ENCODE measurements around the gene GFM1.

The GFM1 gene

GRCh38 chr3:158644345-158644908 is at the start of gene GFM1:
Gene GFM1, plus strand, starts transcription at chr3:158644527. Its CDS starts 108 bp downstream, at chr3:158644635.
- peak; percentile 90 for DNase-seq

DNA sequence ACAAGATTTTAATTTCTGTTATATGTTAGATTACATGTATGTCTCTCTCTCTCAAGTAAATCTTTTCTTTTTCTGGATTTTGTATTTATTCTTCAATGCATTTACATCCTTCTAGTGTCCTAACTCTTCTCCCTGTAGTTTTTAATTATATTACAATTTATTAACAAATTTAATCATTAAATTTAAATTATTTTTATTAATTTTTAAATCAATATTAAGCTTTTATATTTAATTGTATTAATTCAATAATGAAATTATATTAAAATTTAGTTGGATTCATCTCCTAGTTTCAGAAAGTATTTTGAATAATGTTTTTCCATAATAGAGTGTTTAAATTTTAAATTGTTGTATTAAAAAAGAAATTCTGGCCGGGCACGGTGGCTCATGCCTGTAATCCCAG is 43.5 kb upstream of the GFM1 start:
- DNase-seq: no peak

- DNase-seq: no peak
Observed at GRCh38 chr3:158602227-158602626, 42.1 kb upstream of the GFM1 start.

GRCh38 chr3:158617982-158618875 is 26.1 kb upstream of the GFM1 start:
- DNase-seq: no peak

GRCh38 chr3:158625881-158626280 is 18.4 kb upstream of the GFM1 start:
- DNase-seq: no peak

DNA sequence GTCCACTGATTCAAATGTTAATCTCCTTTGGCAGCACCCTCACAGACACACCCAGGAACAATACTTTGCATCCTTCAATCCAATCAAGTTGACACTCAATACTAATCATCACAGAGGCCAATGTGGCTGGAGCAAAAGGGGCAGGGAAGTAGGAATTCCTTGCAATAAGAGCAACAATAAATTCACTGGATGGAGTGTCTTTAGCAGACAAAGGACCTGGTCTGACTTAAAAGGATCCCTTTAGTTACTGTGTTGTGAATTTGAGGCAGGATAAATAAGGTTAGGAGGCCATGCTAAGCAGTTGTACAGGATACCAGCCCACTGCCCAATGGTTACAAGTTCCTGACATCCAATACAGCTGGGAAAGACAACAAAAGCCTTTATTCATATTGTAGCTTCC is 12.3 kb upstream of the GFM1 start:
- no peak for DNase-seq

GRCh38 chr3:158640646-158641045 is 3.7 kb upstream of the GFM1 start:
- DNase-seq: no peak

DNA sequence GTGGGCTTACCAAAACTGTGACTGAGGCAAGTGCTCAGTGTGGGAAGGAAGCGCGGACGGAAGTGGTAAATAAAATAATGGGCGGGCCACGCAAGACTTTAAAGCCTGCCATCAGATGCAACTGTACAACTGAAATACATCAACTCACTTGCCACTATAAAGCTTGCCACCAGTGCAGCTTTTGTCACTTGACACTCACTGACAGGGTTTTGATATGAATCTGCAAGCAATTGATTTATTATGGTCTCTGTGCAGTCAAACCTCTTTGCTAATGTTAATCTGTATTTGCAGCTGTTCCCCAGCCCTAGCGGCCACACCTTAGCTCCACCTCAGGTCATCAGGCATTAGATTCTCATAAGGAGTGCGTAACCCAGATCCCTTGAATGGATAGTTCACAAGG is 2.3 kb upstream of the GFM1 start:
- DNase-seq: no peak

DNA sequence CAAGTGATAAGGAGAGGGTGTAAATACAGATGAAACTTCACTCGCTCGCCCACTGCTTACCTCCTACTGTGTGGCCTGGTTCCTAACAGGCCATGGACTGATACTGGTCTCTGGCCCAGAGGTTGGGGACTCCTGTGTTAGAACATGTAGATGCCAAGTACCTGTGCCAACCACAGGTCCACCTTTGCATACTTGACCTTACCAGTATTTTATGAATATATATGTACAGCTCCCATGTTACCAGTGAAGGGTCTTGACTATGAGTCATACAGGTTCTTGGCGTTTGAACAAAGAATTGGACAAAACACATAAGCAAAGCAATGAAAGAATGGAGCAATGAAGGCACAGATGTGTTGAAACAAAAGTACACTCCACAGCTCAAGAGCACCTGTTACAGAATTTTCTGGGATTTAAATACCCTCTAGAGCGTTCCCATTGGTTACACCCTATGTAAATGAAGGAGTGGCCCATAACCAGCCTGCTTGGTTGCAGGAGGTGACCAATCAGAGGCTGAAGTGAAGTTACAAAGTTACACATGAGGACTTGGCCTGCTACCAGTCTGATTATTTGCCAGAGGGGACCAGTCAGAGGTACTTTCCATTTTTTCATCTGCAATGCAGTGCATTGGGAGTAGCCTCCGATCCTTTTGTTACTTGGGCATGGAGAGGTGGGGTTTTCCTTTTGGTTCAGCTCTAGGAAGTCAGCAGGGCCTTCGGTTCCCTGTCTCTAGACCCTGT is 1.7 kb upstream of the GFM1 start:
- DNase-seq: no peak

GRCh38 chr3:158649791-158650190 is 5.5 kb downstream of the GFM1 start:
- no peak for DNase-seq

- DNase-seq: no peak
Observed at GRCh38 chr3:158651192-158651591, 6.9 kb downstream of the GFM1 start.

DNA sequence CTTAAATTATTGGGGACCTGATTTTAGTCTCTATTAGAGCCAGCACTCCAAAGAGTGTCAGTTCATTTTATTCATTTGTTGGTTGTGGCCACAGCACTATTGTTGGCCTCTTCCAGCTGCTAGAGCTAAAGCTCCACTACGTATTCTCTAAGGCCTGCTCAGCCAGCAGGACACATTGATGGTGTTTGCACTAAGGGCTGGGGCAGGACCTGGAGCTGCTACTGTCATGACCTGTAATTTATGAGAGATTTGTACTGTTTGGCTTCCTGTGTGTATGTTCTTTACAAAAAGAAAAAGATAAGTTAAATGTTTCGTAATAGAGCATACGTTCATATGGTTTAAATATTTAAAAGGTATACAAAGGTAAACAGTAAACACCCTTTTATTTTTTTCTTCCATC is 8.1 kb downstream of the GFM1 start:
- no peak for DNase-seq

GRCh38 chr3:158658889-158659288 is 14.6 kb downstream of the GFM1 start:
- no peak for DNase-seq

DNA sequence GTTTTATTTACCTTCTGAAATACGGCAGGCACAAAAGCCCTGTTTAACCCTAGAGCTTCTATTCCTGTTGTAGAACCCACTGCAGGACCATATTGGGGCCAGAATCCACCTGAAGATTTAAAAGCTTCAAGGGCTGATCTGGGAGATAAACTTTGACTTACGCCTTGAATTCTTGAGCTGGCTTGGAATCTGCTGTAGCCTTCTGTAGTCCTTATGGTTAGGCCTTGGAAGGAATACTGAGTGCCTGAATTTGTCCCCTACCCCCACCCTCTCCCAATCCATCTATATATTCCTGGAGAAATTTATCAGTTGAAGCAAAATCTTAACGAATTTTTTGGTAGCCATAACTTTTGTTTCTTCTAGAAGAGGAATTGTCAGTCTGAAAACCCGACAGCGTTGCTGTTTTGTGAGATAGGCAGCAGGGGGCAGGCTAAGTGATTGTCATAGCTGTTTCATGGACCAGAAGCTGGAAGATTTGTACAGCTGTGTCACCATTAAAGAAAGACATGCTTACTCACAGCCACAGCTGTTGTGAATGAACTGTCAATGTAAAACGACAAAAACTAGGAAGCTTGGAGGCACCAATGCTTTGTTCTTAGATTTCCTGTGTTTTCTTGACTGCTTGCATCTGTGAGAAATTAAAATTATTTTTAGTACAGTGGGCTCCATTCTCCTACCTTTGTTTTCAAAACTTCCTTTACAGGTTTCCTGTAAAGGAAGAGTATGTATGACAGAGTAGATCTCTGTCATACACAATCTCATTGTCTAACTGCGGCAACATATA is 15.3 kb downstream of the GFM1 start:
- DNase-seq: peak; percentile 50

DNA sequence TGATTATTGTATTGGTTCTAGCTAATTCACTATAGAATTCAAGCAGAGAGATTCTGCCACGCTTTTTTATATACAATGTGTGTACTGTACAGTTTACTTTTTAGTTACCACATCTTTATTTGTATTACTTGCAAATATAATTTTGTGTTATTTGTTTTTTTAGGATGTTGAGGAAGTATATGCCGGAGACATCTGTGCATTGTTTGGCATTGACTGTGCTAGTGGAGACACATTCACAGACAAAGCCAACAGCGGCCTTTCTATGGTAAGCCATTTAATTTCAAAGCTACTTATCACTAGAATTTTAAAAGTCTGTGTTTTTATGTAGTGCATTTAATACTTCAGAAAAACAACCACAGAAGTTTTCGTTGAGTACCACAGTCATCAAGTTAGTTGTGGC is 16.4 kb downstream of the GFM1 start:
- no peak for DNase-seq

GRCh38 chr3:158663246-158663645 is 18.9 kb downstream of the GFM1 start:
- no peak for DNase-seq

GRCh38 chr3:158663832-158664231 is 19.5 kb downstream of the GFM1 start:
- no peak for DNase-seq

DNA sequence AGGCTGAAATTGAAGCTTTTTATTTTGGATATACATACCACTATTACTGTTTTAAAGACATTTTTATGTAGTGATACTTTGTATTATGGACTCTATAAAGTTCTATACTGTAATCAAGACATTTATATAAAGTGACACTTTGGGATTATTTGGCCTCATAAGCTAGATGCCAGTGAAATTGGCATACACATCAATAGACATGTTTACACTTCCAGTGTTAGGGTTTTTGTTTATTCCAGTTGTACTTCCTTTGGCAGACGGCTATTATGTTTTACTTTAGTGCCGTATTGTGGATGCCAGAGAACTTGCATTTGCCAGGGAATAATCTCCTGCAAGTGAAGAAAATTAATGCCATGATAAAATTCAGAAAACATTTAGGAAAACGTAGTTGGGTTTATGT is 22.1 kb downstream of the GFM1 start:
- no peak for DNase-seq

DNA sequence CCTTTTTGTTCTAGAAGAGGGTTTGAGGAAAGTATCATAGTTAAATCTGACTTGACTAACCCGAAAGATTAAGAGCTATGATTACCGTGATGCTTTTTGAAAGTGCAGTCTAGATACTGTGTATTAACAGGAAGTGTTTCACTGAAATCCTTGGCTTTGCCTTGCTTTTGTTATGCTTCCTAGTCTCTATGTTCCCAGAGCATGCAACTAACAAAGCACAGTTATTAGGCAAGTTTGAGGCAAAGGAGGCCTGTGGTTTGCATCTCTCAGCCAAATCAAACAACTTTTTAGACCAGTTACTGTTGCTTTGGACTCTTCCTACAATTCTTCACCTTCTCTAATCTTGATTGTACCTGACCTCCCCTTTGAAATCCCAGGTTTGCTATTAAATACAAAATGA is 24.2 kb downstream of the GFM1 start:
- no peak for DNase-seq

- no peak for DNase-seq
Observed at GRCh38 chr3:158671821-158672214, 27.5 kb downstream of the GFM1 start.

GRCh38 chr3:158672215-158673176 is 28.2 kb downstream of the GFM1 start, which contains the start of gene LXN:
Gene LXN, minus strand, starts transcription at chr3:158672648. Its CDS starts 170 bp downstream, at chr3:158672478.
- peak; percentile 69 for DNase-seq

DNA sequence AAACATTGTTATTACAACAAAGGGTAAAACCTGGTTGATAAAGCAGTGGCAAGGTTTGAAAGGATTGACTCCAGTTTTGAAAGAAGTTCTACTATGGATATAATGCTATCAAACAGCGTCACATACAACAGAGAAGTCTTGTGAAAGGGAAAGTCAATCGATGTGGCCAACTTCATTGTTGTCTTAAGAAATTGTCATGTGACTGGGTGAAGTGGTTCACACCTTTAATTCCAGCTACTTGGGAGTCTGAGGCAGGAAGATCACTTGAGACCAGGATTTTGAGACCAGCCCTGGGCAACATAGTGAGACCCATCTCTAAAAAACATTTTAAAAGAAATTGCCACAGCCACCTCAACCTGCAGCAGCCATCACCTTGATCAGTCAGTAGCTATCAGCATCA is 34.4 kb downstream of the GFM1 start:
- no peak for DNase-seq

All from activated naive CD4-positive, alpha-beta T cell treated with anti-CD3 and anti-CD28 coated beads, Interleukin-2, amount 50 U/mL, for 16 hours (primary cell).